Glomerular visceral epithelial cell (primary cell): ENCODE measurements around the gene COL9A2.
"Not testable (repeated sequence)": the region's sequence is repeated elsewhere in the genome, so short reads cannot be mapped to it uniquely, and the experiment has no call there.

ENCODE experiments used
- DNase-seq: peaks from one replicate; pipeline ENCODE4 v3.0.0-alpha.2; 2016; ENCODE audit errors: extremely low spot score

COL9A2 gene

GRCh38 chr1:40316595-40317393, at the start of gene COL9A2:
Gene COL9A2, minus strand, starts transcription at chr1:40317286. Its CDS starts 89 bp downstream, at chr1:40317197.
- peak; percentile 27 for DNase-seq

GRCh38 chr1:40363721-40364120, 46.6 kb upstream of the COL9A2 start:
- DNase-seq = no peak

GRCh38 chr1:40362699-40363098, 45.6 kb upstream of the COL9A2 start:
- no peak for DNase-seq

- DNase-seq = no peak
Measured at GRCh38 chr1:40362199-40362598, 45.1 kb upstream of the COL9A2 start.

- DNase-seq = no peak
Measured at GRCh38 chr1:40361637-40362036, 44.6 kb upstream of the COL9A2 start.

GRCh38 chr1:40361201-40361600, 44.1 kb upstream of the COL9A2 start:
- no peak for DNase-seq

GRCh38 chr1:40360631-40361030, 43.5 kb upstream of the COL9A2 start:
- DNase-seq = no peak

- DNase-seq = no peak
Measured at GRCh38 chr1:40357625-40358024, 40.5 kb upstream of the COL9A2 start.

GRCh38 chr1:40353082-40353481, 36.0 kb upstream of the COL9A2 start:
- no peak for DNase-seq

- no peak for DNase-seq
Measured at GRCh38 chr1:40352126-40352525, 35.0 kb upstream of the COL9A2 start.

- no peak for DNase-seq
Measured at GRCh38 chr1:40351124-40351523, 34.0 kb upstream of the COL9A2 start.

GRCh38 chr1:40350391-40350790, 33.3 kb upstream of the COL9A2 start:
- DNase-seq = no peak

- no peak for DNase-seq
Measured at GRCh38 chr1:40344597-40344996, 27.5 kb upstream of the COL9A2 start.

GRCh38 chr1:40342381-40342717, 25.3 kb upstream of the COL9A2 start:
- DNase-seq = not testable (repeated sequence)

GRCh38 chr1:40341491-40342380, 24.6 kb upstream of the COL9A2 start:
- no peak for DNase-seq

- no peak for DNase-seq
Measured at GRCh38 chr1:40339420-40340323, 22.6 kb upstream of the COL9A2 start.

- DNase-seq = peak; percentile 88
Measured at GRCh38 chr1:40338745-40339419, 21.8 kb upstream of the COL9A2 start.

GRCh38 chr1:40337443-40337842, 20.4 kb upstream of the COL9A2 start:
- no peak for DNase-seq

- no peak for DNase-seq
Measured at GRCh38 chr1:40332695-40333094, 15.6 kb upstream of the COL9A2 start.

- not testable (repeated sequence) for DNase-seq
Measured at GRCh38 chr1:40331403-40331802, 14.3 kb upstream of the COL9A2 start.

- DNase-seq = no peak
Measured at GRCh38 chr1:40318970-40319621, 2.0 kb upstream of the COL9A2 start.
